K562 (cell line): ENCODE results near the gene TFPI. TPM values are rescaled to one million over a fixed set of nuclear protein-coding genes. Genes with fewer than 3 reads are reported as not detected.

Source experiments
- ARID4B ChIP-seq: sonication (generic); formaldehyde crosslinking; IDR thresholded peaks from 2 replicates; pipeline ENCODE4 v1.8.0; 2022; ENCODE audit warnings: mild to moderate bottlenecking, missing genetic modification reagents
- CHAMP1 ChIP-seq: fragments of 450-650 bp; IDR thresholded peaks from 2 replicates; pipeline ENCODE4 v1.6.1; 2016; ENCODE audit warnings: mild to moderate bottlenecking
- HOMEZ ChIP-seq: fragments of 250-450 bp; sonication (Bioruptor Pico); IDR thresholded peaks from 2 replicates; pipeline ENCODE4 v1.4.0; 2020; ENCODE audit warnings: mild to moderate bottlenecking, moderate library complexity
- ZNF143 ChIP-seq: sonication (generic); formaldehyde crosslinking; IDR thresholded peaks from 2 replicates; pipeline ENCODE4 v1.9.0; 2022; ENCODE audit warnings: mild to moderate bottlenecking, missing genetic modification reagents
- polyA plus RNA-seq, 8 experiments: library from polyadenylated mRNA; depleted of rRNA in 4 of 8; stranded (reverse) in 5 of 8; unstranded in 3 of 8; fragments of >200 nt; fragmentation: Nextera tagmentation in 2 of 8; fragmentation: Illumina TruSeq in 1 of 8; extraction: Ambion mirVana in 2 of 8; extraction: Trizol in 1 of 8; gene quantifications; 2 replicates each; pipeline versions ENCODE4 v1.2.1 to v1.2.3, GENCODE V29; 2011 to 2014; ENCODE audit warnings: inconsistent platforms in 1 of 8, missing spikeins in 1 of 8
- total RNA-seq, 7 experiments: library from RNA; depleted of rRNA in 6 of 7; stranded (reverse); fragments of >200 nt in 6 of 7; fragmentation: Illumina TruSeq in 2 of 7; extraction: Trizol in 2 of 7; gene quantifications; 2 replicates each; pipeline versions ENCODE4 v1.2.1 to v1.2.3, GENCODE V29; 2011 to 2021; ENCODE audit warnings: low replicate concordance in 1 of 7

TFPI gene
- total and polyA plus RNA-seq, 9 of the 15 experiments (the other 6 are each of a cell fraction or from before 2014, with no cell fraction given): 53.5 to 219 (median 100) TPM

GRCh38 chr2:187569571-187569970 lies 15.3 kb upstream of the TFPI start (continued):
- TF ChIP-seq CHAMP1 (no peak), HOMEZ (CRISPR knock-in tag) (no peak), ARID4B (CRISPR knock-in tag) (no peak), ZNF143 (CRISPR knock-in tag) (no peak)
